Measurements from ENCODE around the gene P2RX6.

The P2RX6 gene

GRCh38 chr22:21075516-21076138, 60.7 kb downstream of the P2RX6 start:
- no peak for DNase-seq (ENCODE audit: low read depth)

GRCh38 chr22:21076912-21077625, 62.1 kb downstream of the P2RX6 start:
- DNase-seq (ENCODE audit: low read depth), result no peak

Measured in T-helper 22 cell (primary cell).